Peyer's patch (tissue), 4 donors: ENCODE data around the gene MRGPRX1. TPM values are rescaled to one million over a fixed set of nuclear protein-coding genes. Genes with fewer than 3 reads are reported as not detected.

Experiments
- DNase-seq, 3 donors: peaks; one replicate each; pipeline ENCODE4 v3.0.0-alpha.2; 2017 to 2019
- H3K27ac ChIP-seq, 4 donors: fragments of 200-600 bp; sonication (generic); one replicate each; pipeline ENCODE4 v1.5.1; 2016 to 2019
- H3K27me3 ChIP-seq, 2 donors: fragments of 200-600 bp; sonication (generic); one replicate each; pipeline ENCODE4 v1.5.1; 2019
- H3K36me3 ChIP-seq, 3 donors: fragments of 200-600 bp; sonication (generic); one replicate each; pipeline ENCODE4 v1.5.1; 2016 to 2019
- H3K4me1 ChIP-seq, 4 donors: fragments of 200-600 bp; sonication (generic); one replicate each; pipeline ENCODE4 v1.5.1; 2016 to 2019
- H3K4me3 ChIP-seq, 4 donors: fragments of 200-600 bp; sonication (generic); 1 replicate in 3 of 4; 2 replicates in 1 of 4; pipeline ENCODE4 v1.5.1; 2016 to 2019; ENCODE audit warnings: mild to moderate bottlenecking in 1 of 4
- H3K9me3 ChIP-seq, 4 donors: fragments of 200-600 bp; sonication (generic); one replicate each; pipeline ENCODE4 v1.5.1; 2016 to 2019; ENCODE audit warnings: mild to moderate bottlenecking in 1 of 4
- POLR2A ChIP-seq, 2 donors: fragments of 450-650 bp; IDR thresholded peaks; one replicate each; pipeline ENCODE4 v1.5.1; 2017; ENCODE audit warnings: antibody characterized with exemption in 2 of 2, mild to moderate bottlenecking in 2 of 2, moderate library complexity in 2 of 2
- total RNA-seq, 4 donors: library from RNA; depleted of rRNA; stranded (reverse); fragments of >200 nt; gene quantifications; one replicate each; pipeline ENCODE4 v1.1.0, GENCODE V29; 2016
- TF ChIP-seq, protein P1 (sequence below), 6 experiments: fragments of 450-650 bp in 4 of 6; fragments of 200-600 bp in 2 of 6; sonication (generic) in 1 of 6; IDR thresholded peaks; one replicate each; pipeline ENCODE4 v1.5.1; 2017 to 2019; ENCODE audit warnings: antibody characterized with exemption in 6 of 6, mild to moderate bottlenecking in 3 of 6, moderate library complexity in 1 of 6

MRGPRX1 gene
- total RNA-seq, 4 donors from 2014 or later = not detected

DNA sequence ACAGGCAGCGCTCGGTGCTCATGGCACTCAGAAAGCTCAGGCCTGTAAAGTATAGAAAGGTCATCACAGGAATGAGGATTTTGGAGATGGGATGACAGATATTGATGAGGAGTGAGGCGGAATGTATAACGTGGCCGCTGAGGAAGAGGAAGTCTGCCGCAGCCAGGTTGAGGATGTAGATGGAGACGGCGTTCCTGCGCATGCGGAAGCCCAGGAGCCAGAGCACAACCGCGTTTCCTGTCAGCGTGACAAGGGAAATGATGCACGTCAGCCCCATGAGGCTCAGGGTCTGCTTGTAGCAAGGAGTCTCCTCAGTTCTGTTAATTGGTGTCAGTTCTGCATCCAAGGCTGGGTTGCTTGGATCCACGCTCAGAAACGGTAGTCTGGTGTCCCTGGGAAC, 33.1 kb upstream of the MRGPRX1 start:
- no peak for TF ChIP-seq POLR2A (IDR thresholded peaks at IDR 0.05)
- TF ChIP-seq, protein P1, sequence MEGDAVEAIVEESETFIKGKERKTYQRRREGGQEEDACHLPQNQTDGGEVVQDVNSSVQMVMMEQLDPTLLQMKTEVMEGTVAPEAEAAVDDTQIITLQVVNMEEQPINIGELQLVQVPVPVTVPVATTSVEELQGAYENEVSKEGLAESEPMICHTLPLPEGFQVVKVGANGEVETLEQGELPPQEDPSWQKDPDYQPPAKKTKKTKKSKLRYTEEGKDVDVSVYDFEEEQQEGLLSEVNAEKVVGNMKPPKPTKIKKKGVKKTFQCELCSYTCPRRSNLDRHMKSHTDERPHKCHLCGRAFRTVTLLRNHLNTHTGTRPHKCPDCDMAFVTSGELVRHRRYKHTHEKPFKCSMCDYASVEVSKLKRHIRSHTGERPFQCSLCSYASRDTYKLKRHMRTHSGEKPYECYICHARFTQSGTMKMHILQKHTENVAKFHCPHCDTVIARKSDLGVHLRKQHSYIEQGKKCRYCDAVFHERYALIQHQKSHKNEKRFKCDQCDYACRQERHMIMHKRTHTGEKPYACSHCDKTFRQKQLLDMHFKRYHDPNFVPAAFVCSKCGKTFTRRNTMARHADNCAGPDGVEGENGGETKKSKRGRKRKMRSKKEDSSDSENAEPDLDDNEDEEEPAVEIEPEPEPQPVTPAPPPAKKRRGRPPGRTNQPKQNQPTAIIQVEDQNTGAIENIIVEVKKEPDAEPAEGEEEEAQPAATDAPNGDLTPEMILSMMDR (IDR thresholded peaks at IDR 0.05) = no peak
- no peak for DNase-seq
- Histone ChIP-seq H3K4me1 (no peaks in the 10 kb centered on the region), H3K27me3 (no peaks in the 10 kb centered on the region), H3K27ac (no peak overlapping the region), H3K36me3 (no peaks in the 10 kb centered on the region), H3K9me3 (no peaks in the 10 kb centered on the region), H3K4me3 (no peak overlapping the region)

DNA sequence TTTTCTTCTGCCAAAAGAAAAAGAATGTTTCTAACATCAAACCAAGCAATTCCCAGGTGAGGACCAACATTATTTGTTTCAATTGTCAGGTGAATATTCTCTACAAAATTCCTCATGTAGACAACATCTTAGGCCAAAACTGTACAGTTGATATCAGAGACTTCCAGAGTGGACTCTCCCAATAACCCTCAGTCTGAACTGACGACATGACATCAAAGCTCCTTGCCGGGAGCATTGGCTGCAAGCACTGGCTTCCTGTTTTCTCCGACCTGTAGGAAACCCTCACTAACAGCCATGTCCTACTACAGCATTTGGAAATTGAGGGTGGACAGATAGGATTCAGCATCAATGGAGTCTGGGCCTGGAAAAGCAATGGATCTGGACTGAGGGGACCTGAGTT, 30.5 kb upstream of the MRGPRX1 start:
- no peaks in the 10 kb centered on the region for H3K36me3 ChIP-seq
- no peaks in the 10 kb centered on the region for H3K27me3 ChIP-seq
- H3K4me3 ChIP-seq = no peak overlapping the region
- no peaks in the 10 kb centered on the region for H3K4me1 ChIP-seq
- DNase-seq = no peak
- no peak overlapping the region for H3K27ac ChIP-seq
- no peak for TF ChIP-seq POLR2A (IDR thresholded peaks at IDR 0.05)
- TF ChIP-seq, protein P1 (IDR thresholded peaks at IDR 0.05) = no peak
- no peaks in the 10 kb centered on the region for H3K9me3 ChIP-seq

DNA sequence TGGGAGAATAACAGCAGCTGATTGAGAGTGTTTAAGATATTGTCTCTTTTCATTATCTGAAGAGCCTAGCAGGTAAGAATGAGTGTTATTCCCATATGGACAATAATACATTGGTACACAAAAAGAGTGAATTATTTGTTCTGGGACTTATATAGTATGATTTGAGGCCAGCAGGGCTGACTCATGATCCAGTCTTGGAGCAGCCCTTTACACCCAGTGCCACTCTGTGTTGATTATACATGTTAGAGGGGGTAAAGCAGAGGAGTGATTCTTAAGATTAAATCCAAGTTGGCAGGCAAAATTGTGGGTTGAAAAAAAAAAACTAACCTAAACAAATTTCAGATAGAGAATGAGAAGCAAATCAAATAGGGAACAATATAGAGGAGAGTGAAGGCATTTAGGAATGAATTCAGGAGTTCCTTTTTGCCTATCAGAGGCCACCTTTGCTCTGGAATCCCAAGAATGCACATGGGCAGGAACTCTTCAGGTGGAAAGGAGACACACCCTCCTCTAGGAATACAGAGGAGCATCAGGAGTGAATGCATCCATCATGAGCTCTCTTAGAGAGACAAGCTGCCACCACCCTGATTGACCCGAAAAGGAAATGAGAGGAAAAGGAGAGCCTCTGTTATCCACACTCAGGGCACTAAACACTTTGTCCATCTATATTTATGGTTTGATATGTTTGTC, 19.2 kb upstream of the MRGPRX1 start:
- DNase-seq = no peak
- TF ChIP-seq POLR2A (IDR thresholded peaks at IDR 0.05) = no peak
- TF ChIP-seq, protein P1 (IDR thresholded peaks at IDR 0.05) = no peak
- no peaks in the 10 kb centered on the region for H3K36me3 ChIP-seq
- H3K4me1 ChIP-seq = no peaks in the 10 kb centered on the region
- H3K9me3 ChIP-seq = no peaks in the 10 kb centered on the region
- no peaks in the 10 kb centered on the region for H3K27me3 ChIP-seq
- H3K27ac ChIP-seq = no peak overlapping the region
- no peak overlapping the region for H3K4me3 ChIP-seq

DNA sequence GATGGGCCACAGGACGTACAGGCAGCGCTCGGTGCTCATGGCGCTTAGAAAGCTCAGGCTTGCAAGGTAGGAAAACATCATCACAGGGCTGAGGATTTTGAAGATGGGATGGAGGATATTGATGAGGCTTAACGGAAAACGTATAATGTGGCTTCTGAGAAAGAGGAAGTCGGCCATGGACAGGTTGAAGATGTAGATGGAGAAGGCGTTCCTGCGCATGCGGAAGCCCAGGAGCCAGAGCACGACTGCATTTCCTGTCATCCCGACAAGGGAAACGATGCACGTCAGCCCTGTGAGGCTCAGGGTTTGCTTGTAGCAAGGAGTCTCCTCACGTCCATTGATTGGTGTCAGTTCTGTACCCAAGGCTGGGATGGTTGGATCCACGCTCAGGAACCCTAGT, 17.4 kb upstream of the MRGPRX1 start:
- DNase-seq = no peak
- H3K27me3 ChIP-seq = no peaks in the 10 kb centered on the region
- H3K4me1 ChIP-seq = no peaks in the 10 kb centered on the region
- H3K27ac ChIP-seq = no peak overlapping the region
- no peaks in the 10 kb centered on the region for H3K36me3 ChIP-seq
- no peak overlapping the region for H3K4me3 ChIP-seq
- TF ChIP-seq, protein P1 (IDR thresholded peaks at IDR 0.05) = no peak
- TF ChIP-seq POLR2A (IDR thresholded peaks at IDR 0.05) = no peak
- no peaks in the 10 kb centered on the region for H3K9me3 ChIP-seq

DNA sequence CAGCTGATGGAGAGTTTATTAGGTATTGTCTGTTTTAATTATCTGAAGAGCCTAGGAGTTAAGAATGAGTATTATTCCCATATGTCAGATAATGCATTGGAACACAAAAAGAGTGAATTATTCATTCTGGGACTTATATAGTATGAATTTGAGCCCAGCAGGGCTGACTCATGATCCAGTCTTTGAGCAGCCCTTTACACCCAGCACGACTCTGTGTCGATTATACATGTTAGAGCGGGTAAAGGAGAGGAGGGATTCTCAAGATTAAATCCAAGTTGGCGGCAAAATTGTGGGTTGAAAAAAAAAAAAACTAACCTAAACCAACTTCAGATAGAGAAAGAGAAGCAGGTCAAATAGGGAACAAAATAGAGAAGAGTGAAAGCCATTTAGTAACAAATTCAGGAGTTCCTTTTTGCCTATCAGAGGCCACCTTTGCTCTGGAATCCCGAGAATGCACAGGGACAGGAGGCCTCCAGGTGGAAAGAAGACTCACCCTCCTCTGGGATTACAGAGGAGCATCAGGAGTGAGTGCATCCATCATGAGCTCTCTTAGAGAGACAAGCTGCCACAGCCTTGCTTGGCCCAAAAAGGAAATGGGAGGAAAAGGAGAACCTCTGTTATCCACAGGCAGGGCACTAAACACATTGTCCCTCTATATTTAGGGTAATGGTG, 3.1 kb downstream of the MRGPRX1 start:
- H3K36me3 ChIP-seq = no peaks in the 10 kb centered on the region
- no peaks in the 10 kb centered on the region for H3K9me3 ChIP-seq
- TF ChIP-seq, protein P1 (IDR thresholded peaks at IDR 0.05) = no peak
- TF ChIP-seq POLR2A (IDR thresholded peaks at IDR 0.05) = no peak
- no peaks in the 10 kb centered on the region for H3K27me3 ChIP-seq
- no peak for DNase-seq
- no peak overlapping the region for H3K27ac ChIP-seq
- no peaks in the 10 kb centered on the region for H3K4me1 ChIP-seq
- H3K4me3 ChIP-seq = no peak overlapping the region
